Colon (tissue), 2 donors: ENCODE data around the gene RGS18.
"Not testable (repeated sequence)": the region's sequence is repeated elsewhere in the genome, so short reads cannot be mapped to it uniquely, and the experiment has no call there.

Experiments used
- FAIRE-seq: peaks from 2 replicates; lab custom pipeline; 2012; peaks lifted over from hg19 to GRCh38; lab: Jason Lieb, UNC
- donor health status: control.
- donor health status: control.

The RGS18 gene

GRCh38 chr1:192167011-192167410 lies 8.7 kb downstream of the RGS18 start:
- no peak for FAIRE-seq

- no peak for FAIRE-seq
Measured at GRCh38 chr1:192167911-192168700, 9.8 kb downstream of the RGS18 start.

GRCh38 chr1:192168964-192169363 lies 10.7 kb downstream of the RGS18 start:
- no peak for FAIRE-seq

- FAIRE-seq, result no peak
Measured at GRCh38 chr1:192170196-192170984, 12.1 kb downstream of the RGS18 start.

GRCh38 chr1:192171123-192171522 lies 12.9 kb downstream of the RGS18 start:
- FAIRE-seq, result no peak

GRCh38 chr1:192175971-192176370 lies 17.7 kb downstream of the RGS18 start:
- no peak for FAIRE-seq

- no peak for FAIRE-seq
Measured at GRCh38 chr1:192183788-192184187, 25.5 kb downstream of the RGS18 start.

GRCh38 chr1:192186197-192186596 lies 27.9 kb downstream of the RGS18 start:
- FAIRE-seq, result no peak

GRCh38 chr1:192190066-192190465 lies 31.8 kb downstream of the RGS18 start:
- no peak for FAIRE-seq

- FAIRE-seq, result no peak
Measured at GRCh38 chr1:192201303-192201702, 43.0 kb downstream of the RGS18 start.

- FAIRE-seq, result no peak
Measured at GRCh38 chr1:192224396-192224795, 66.1 kb downstream of the RGS18 start.

GRCh38 chr1:192224846-192225245 lies 66.6 kb downstream of the RGS18 start:
- no peak for FAIRE-seq

- FAIRE-seq, result no peak
Measured at GRCh38 chr1:192225266-192225665, 67.0 kb downstream of the RGS18 start.

- FAIRE-seq, result no peak
Measured at GRCh38 chr1:192225703-192226102, 67.4 kb downstream of the RGS18 start.

GRCh38 chr1:192227330-192227729 lies 69.1 kb downstream of the RGS18 start:
- no peak for FAIRE-seq

GRCh38 chr1:192227980-192228379 lies 69.7 kb downstream of the RGS18 start:
- not testable (repeated sequence) for FAIRE-seq

- no peak for FAIRE-seq
Measured at GRCh38 chr1:192232817-192233417, 74.7 kb downstream of the RGS18 start.

GRCh38 chr1:192235127-192235526 lies 76.9 kb downstream of the RGS18 start:
- no peak for FAIRE-seq
